HG02763 (cell line): ENCODE data around the gene PPFIA1.
"Not testable (repeated sequence)": the region's sequence is repeated elsewhere in the genome, so short reads cannot be mapped to it uniquely, and the experiment has no call there.

Experiments
- ATAC-seq: cut with Tn5 transposase; IDR thresholded peaks from one replicate; pipeline ENCODE4 v1.9.1; 2021; ENCODE audit warnings: mild to moderate bottlenecking, moderate library complexity; ENCODE audit not compliant: unreplicated experiment

PPFIA1 gene

GRCh38 chr11:70295166-70295565 lies 24.7 kb downstream of the PPFIA1 start:
- not testable (repeated sequence) for ATAC-seq

- no peak for ATAC-seq
Observed at GRCh38 chr11:70296681-70297080, 26.2 kb downstream of the PPFIA1 start.

- no peak for ATAC-seq
Observed at GRCh38 chr11:70297341-70297740, 26.9 kb downstream of the PPFIA1 start.

- ATAC-seq, result no peak
Observed at GRCh38 chr11:70298243-70298915, 27.9 kb downstream of the PPFIA1 start.

- ATAC-seq, result no peak
Observed at GRCh38 chr11:70299636-70300035, 29.1 kb downstream of the PPFIA1 start.

- ATAC-seq, result no peak
Observed at GRCh38 chr11:70301191-70301590, 30.7 kb downstream of the PPFIA1 start.

- ATAC-seq, result no peak
Observed at GRCh38 chr11:70301721-70302418, 31.4 kb downstream of the PPFIA1 start.

GRCh38 chr11:70302419-70302752 lies 31.9 kb downstream of the PPFIA1 start:
- ATAC-seq, result no peak

- ATAC-seq, result no peak
Observed at GRCh38 chr11:70303070-70303469, 32.6 kb downstream of the PPFIA1 start.

- no peak for ATAC-seq
Observed at GRCh38 chr11:70304208-70304603, 33.7 kb downstream of the PPFIA1 start.

- no peak for ATAC-seq
Observed at GRCh38 chr11:70305501-70305900, 35.0 kb downstream of the PPFIA1 start.

- no peak for ATAC-seq
Observed at GRCh38 chr11:70306586-70307033, 36.1 kb downstream of the PPFIA1 start.

- no peak for ATAC-seq
Observed at GRCh38 chr11:70307176-70307575, 36.7 kb downstream of the PPFIA1 start.

GRCh38 chr11:70311616-70312015 lies 41.1 kb downstream of the PPFIA1 start:
- ATAC-seq, result no peak

- no peak for ATAC-seq
Observed at GRCh38 chr11:70312401-70313357, 42.2 kb downstream of the PPFIA1 start.

- no peak for ATAC-seq
Observed at GRCh38 chr11:70313945-70314344, 43.5 kb downstream of the PPFIA1 start.

- ATAC-seq, result no peak
Observed at GRCh38 chr11:70314730-70315129, 44.2 kb downstream of the PPFIA1 start.

- ATAC-seq, result no peak
Observed at GRCh38 chr11:70315716-70316115, 45.2 kb downstream of the PPFIA1 start.

GRCh38 chr11:70317581-70318305 lies 47.3 kb downstream of the PPFIA1 start:
- ATAC-seq, result no peak

GRCh38 chr11:70319396-70320076 lies 49.0 kb downstream of the PPFIA1 start:
- ATAC-seq, result no peak
